ENCODE results near the gene PPIA. TPM values are rescaled to one million over a fixed set of nuclear protein-coding genes. Genes with fewer than 3 reads are reported as not detected.
"Not testable (repeated sequence)": the region's sequence is repeated elsewhere in the genome, so short reads cannot be mapped to it uniquely, and the experiment has no call there.

Gene PPIA
- total RNA-seq, 4 donors from 2014 or later, result 1,253 to 2,742 (median 2,206) TPM

DNA sequence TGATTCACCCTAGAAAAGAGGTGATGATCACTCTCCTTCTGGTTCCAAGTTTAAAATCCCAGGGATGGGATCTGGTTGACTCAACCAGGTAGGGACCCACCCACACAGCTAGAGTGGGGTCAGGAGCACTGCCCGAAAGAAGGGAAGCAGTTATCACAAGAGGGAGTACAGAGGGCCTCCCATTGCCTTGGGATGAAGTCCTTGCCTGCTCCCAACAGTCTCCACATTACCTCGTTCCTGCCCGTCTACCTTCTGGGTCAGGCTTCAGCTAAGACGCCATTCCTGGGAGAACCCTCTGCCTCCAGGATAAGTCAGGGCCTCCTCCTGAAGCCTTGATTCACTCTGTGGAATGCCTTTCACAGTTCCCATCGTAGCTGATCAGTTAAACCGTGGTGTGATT lies 24.0 kb upstream of the PPIA start:
- TF ChIP-seq EP300 (IDR thresholded peaks at IDR 0.05) (no peak), POLR2A (IDR thresholded peaks at IDR 0.05) (no peak), POLR2AphosphoS5 (IDR thresholded peaks at IDR 0.05) (no peak)
- TF ChIP-seq, protein P1, sequence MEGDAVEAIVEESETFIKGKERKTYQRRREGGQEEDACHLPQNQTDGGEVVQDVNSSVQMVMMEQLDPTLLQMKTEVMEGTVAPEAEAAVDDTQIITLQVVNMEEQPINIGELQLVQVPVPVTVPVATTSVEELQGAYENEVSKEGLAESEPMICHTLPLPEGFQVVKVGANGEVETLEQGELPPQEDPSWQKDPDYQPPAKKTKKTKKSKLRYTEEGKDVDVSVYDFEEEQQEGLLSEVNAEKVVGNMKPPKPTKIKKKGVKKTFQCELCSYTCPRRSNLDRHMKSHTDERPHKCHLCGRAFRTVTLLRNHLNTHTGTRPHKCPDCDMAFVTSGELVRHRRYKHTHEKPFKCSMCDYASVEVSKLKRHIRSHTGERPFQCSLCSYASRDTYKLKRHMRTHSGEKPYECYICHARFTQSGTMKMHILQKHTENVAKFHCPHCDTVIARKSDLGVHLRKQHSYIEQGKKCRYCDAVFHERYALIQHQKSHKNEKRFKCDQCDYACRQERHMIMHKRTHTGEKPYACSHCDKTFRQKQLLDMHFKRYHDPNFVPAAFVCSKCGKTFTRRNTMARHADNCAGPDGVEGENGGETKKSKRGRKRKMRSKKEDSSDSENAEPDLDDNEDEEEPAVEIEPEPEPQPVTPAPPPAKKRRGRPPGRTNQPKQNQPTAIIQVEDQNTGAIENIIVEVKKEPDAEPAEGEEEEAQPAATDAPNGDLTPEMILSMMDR (IDR thresholded peaks at IDR 0.05), result no peak
- peaks cover 3% of the 10 kb centered on the region for H3K36me3 ChIP-seq
- no peaks in the 10 kb centered on the region for H3K27me3 ChIP-seq
- H3K4me3 ChIP-seq, result no peak overlapping the region
- H3K9me3 ChIP-seq, result no peaks in the 10 kb centered on the region
- H3K4me1 ChIP-seq, result peaks cover 41% of the 10 kb centered on the region
- H3K27ac ChIP-seq, result no peak overlapping the region
- WGBS, result 67% methylated on average over 6 of the region's 6 CpGs
- no peak for DNase-seq (ENCODE audit: low spot score in 2 of 2)

DNA sequence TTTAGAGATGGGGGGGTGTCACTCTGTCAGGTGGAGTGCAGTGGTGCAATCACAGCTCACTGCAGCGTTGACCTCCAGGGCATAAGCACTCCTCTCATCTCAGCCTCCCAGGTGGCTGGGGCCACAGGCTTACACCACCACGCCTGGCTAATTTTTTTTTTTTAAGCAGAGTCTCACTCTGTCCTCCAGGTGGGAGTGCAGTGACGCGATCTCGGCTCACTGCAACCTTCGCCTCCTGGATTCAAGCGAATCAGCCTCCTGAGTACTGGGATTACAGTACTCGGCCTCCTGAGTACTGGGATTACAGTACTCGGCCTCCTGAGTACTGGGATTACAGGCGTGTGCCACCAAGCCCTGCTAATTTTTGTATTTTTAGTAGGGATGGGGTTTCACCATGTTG lies 23.6 kb upstream of the PPIA start:
- no peaks in the 10 kb centered on the region for H3K9me3 ChIP-seq
- H3K27me3 ChIP-seq, result no peaks in the 10 kb centered on the region
- no peak overlapping the region for H3K27ac ChIP-seq
- TF ChIP-seq POLR2A (IDR thresholded peaks at IDR 0.05) (no peak), EP300 (IDR thresholded peaks at IDR 0.05) (no peak), POLR2AphosphoS5 (IDR thresholded peaks at IDR 0.05) (no peak)
- TF ChIP-seq, protein P1 (IDR thresholded peaks at IDR 0.05), result no peak
- no peaks in the 10 kb centered on the region for H3K36me3 ChIP-seq
- no peak overlapping the region for H3K4me3 ChIP-seq
- DNase-seq (ENCODE audit: low spot score in 2 of 2), result no peak
- 86% methylated on average over 10 of the region's 10 CpGs for WGBS
- peaks cover 37% of the 10 kb centered on the region for H3K4me1 ChIP-seq

DNA sequence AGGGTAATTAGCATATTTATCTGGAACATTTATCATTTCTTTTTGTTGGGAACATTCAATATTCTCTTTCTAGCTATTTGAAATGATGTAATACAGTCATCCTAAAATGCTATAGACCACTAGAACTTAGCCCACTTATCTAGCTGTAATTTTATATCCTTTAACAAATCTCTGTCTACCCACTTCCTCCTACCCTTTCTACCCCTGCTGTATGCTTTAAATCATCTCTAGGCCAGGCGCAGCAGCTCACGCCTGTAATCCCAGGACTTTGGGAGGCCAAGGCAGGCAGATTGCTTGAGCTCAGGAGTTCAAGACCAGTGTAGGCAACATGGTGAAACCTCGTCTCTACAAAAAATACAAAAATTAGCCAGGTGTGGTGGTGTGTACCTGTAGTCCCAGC lies 22.0 kb upstream of the PPIA start:
- not testable (repeated sequence) for H3K27me3 ChIP-seq; H3K36me3 ChIP-seq; H3K9me3 ChIP-seq; DNase-seq (ENCODE audit: low spot score in 2 of 2); H3K27ac ChIP-seq; H3K4me3 ChIP-seq
- 72% methylated on average over 3 of the region's 3 CpGs for WGBS
- peaks cover 21% of the 10 kb centered on the region for H3K4me1 ChIP-seq

DNA sequence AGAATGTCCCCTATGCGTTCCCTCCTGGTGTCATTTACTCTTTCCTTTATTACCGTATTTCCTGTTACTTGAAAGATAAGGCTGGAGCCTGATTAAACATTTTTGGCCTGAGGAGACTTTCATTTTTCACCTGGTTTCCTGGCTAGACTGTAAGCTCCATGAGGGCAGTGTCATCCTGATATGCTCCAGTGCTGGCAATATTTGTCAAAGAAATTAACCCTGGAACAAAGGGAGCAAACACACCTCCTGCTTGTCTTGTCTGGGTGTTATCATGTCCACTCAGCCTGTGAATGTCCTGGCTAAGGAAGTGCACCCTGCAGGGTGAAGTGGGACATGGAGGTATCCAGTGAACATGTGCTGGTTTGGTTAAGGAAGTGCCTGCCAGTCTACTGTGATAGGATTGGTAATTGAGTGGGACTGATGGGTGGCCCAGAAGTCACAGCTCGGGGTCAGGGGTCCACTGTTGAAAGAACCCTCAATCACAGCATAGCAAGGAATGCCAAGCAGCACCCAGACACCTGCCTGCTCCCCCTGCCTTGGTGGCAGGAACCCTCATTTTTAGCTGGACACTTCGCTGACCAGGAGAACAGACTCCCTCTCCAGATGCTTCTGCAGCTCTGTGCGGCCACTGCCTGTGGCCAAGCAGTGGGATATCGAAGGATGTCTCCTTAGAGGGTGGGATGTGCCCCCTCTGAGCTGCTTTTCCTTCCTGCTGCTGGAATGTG lies 20.9 kb upstream of the PPIA start:
- no peaks in the 10 kb centered on the region for H3K9me3 ChIP-seq
- H3K4me3 ChIP-seq, result no peak overlapping the region
- H3K27ac ChIP-seq, result no peak overlapping the region
- H3K4me1 ChIP-seq, result peaks cover 10% of the 10 kb centered on the region
- no peaks in the 10 kb centered on the region for H3K27me3 ChIP-seq
- 79% methylated on average over 6 of the region's 6 CpGs for WGBS
- H3K36me3 ChIP-seq, result no peaks in the 10 kb centered on the region
- DNase-seq (ENCODE audit: low spot score in 2 of 2), result no peak
- TF ChIP-seq POLR2AphosphoS5 (IDR thresholded peaks at IDR 0.05) (no peak), POLR2A (IDR thresholded peaks at IDR 0.05) (no peak), EP300 (IDR thresholded peaks at IDR 0.05) (no peak)
- TF ChIP-seq, protein P1 (IDR thresholded peaks at IDR 0.05), result no peak

DNA sequence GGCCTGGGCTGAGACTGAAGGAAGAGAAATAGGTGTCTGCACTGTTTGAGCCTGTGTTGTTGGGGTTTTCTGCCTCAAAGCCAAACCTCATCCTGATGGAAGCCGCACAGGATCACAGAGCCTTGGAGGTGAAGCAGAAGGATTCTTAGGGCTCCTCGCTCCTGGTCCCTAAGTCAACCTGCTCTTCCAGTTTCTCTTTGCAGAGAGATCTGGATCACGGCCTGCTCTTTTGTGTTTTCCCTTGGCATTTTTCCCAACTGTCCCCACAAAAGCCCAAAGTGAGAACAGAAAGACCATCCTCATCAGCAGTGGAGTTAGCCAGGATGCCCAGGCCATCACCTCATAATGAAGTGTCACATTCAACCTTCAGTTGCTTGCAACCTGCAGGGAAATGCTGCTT lies 20.3 kb upstream of the PPIA start:
- TF ChIP-seq, protein P1 (IDR thresholded peaks at IDR 0.05), result no peak
- TF ChIP-seq POLR2AphosphoS5 (IDR thresholded peaks at IDR 0.05) (no peak), POLR2A (IDR thresholded peaks at IDR 0.05) (no peak), EP300 (IDR thresholded peaks at IDR 0.05) (no peak)
- Histone ChIP-seq H3K9me3 (no peaks in the 10 kb centered on the region), H3K4me1 (peaks cover 6% of the 10 kb centered on the region), H3K27ac (no peak overlapping the region), H3K4me3 (no peak overlapping the region), H3K27me3 (no peaks in the 10 kb centered on the region), H3K36me3 (no peaks in the 10 kb centered on the region)
- WGBS, result 54% methylated on average over 3 of the region's 3 CpGs
- DNase-seq (ENCODE audit: low spot score in 2 of 2), result no peak

DNA sequence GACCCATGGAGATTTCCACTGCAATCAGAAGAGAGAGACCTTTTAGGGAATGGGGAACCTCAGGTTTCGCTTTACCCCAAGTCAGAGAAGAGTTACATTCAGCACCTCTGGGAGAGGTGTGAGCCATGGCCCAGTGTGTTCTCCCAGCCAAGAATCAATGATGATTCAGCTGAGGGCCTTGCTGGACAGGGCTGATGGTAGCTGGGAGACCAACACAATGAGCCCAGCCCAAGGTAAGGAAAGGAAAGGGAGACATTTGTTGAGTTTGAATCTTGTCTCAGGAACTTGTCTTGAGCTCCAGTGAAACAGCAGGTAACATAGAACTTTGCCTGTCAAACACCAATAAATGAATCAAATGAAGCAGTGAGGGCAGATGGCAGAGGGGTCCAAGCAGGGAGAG lies 14.0 kb upstream of the PPIA start:
- 100% methylated on average over 1 of the region's 1 CpG for WGBS
- no peak for TF ChIP-seq POLR2AphosphoS5 (IDR thresholded peaks at IDR 0.05)
- TF ChIP-seq EP300 (IDR thresholded peaks at IDR 0.05), result no peak
- TF ChIP-seq POLR2A (IDR thresholded peaks at IDR 0.05), result no peak
- TF ChIP-seq, protein P1 (IDR thresholded peaks at IDR 0.05), result no peak
- H3K27me3 ChIP-seq, result no peaks in the 10 kb centered on the region
- no peaks in the 10 kb centered on the region for H3K36me3 ChIP-seq
- H3K4me1 ChIP-seq, result peaks cover 4% of the 10 kb centered on the region
- no peak overlapping the region for H3K4me3 ChIP-seq
- no peak for DNase-seq (ENCODE audit: low spot score in 2 of 2)
- H3K9me3 ChIP-seq, result no peaks in the 10 kb centered on the region
- H3K27ac ChIP-seq, result no peak overlapping the region

All from suprapubic skin (tissue), 4 donors.